Activated T-helper 2 cell treated with anti-CD3 and anti-CD28 coated beads, Interferon-gamma antibody, Interleukin-2, Interleukin-4, amounts not matched to agents 10 μg/mL and 5 μg/mL and 100 μg/mL, durations not matched to agents 14 hours and 24 hours and 36 hours (primary cell): ENCODE results near the gene TGM1. TPM values are rescaled to one million over a fixed set of nuclear protein-coding genes. Genes with fewer than 3 reads are reported as not detected.

Experiments used
- DNase-seq: peaks from one replicate; pipeline ENCODE4 v3.0.0; 2021; ENCODE audit warnings: low spot score
- H3K27ac Mint-ChIP-seq: one replicate; pipeline ENCODE4 v1.8.0; 2021; ENCODE audit warnings: mixed read lengths
- H3K27me3 Mint-ChIP-seq: one replicate; pipeline ENCODE4 v1.8.0; 2021; ENCODE audit warnings: low read depth, mixed read lengths
- H3K36me3 Mint-ChIP-seq: one replicate; pipeline ENCODE4 v1.8.0; 2021; ENCODE audit warnings: low read depth, mixed read lengths
- H3K4me1 Mint-ChIP-seq: one replicate; pipeline ENCODE4 v1.8.0; 2021; ENCODE audit warnings: low read depth, mixed read lengths
- H3K4me3 Mint-ChIP-seq: one replicate; pipeline ENCODE4 v1.8.0; 2021; ENCODE audit warnings: low read depth, mild to moderate bottlenecking, moderate library complexity, mixed read lengths
- H3K9me3 Mint-ChIP-seq: one replicate; pipeline ENCODE4 v1.8.0; 2021; ENCODE audit warnings: mixed read lengths
- intact Hi-C: fragments of 100-400 bp; cut with micrococcal nuclease; formaldehyde crosslinking; loops from one replicate; pipeline ENCODE4 v1.15.1; 2023
- total RNA-seq: library from RNA; stranded (reverse); gene quantifications from 2 replicates; pipeline ENCODE4 v1.2.3, GENCODE V29; 2022

The TGM1 gene
- total RNA-seq, 1 donor from 2014 or later: 3.4 TPM

- Mint-ChIP-seq H3K27me3 (peaks cover 18% of the 10 kb centered on the region), H3K27ac (no peak overlapping the region), H3K36me3 (no peaks in the 10 kb centered on the region), H3K4me3 (no peak overlapping the region), H3K9me3 (no peaks in the 10 kb centered on the region), H3K4me1 (peaks cover 8% of the 10 kb centered on the region)
- intact Hi-C loops: no loop called here
- no peak for DNase-seq
Observed at GRCh38 chr14:24284501-24285035, 21.6 kb upstream of the TGM1 start.

- DNase-seq: no peak
- H3K9me3 Mint-ChIP-seq: no peaks in the 10 kb centered on the region
- H3K36me3 Mint-ChIP-seq: no peaks in the 10 kb centered on the region
- intact Hi-C loops: no loop called here
- no peak overlapping the region for H3K27ac Mint-ChIP-seq
- peaks cover 18% of the 10 kb centered on the region for H3K27me3 Mint-ChIP-seq
- peaks cover 12% of the 10 kb centered on the region for H3K4me1 Mint-ChIP-seq
- no peak overlapping the region for H3K4me3 Mint-ChIP-seq
Observed at GRCh38 chr14:24283796-24284460, 21.0 kb upstream of the TGM1 start.

GRCh38 chr14:24282736-24283135, 19.8 kb upstream of the TGM1 start:
- H3K27me3 Mint-ChIP-seq: peaks cover 16% of the 10 kb centered on the region
- H3K4me3 Mint-ChIP-seq: no peak overlapping the region
- no peak for DNase-seq
- no peaks in the 10 kb centered on the region for H3K9me3 Mint-ChIP-seq
- H3K36me3 Mint-ChIP-seq: no peaks in the 10 kb centered on the region
- intact Hi-C loops: no loop called here
- peaks cover 19% of the 10 kb centered on the region for H3K4me1 Mint-ChIP-seq
- H3K27ac Mint-ChIP-seq: no peak overlapping the region

GRCh38 chr14:24281636-24282035, 18.7 kb upstream of the TGM1 start:
- Mint-ChIP-seq H3K36me3 (no peaks in the 10 kb centered on the region), H3K27ac (no peak overlapping the region), H3K9me3 (no peaks in the 10 kb centered on the region), H3K27me3 (peaks cover 11% of the 10 kb centered on the region), H3K4me3 (no peak overlapping the region), H3K4me1 (peaks cover 19% of the 10 kb centered on the region)
- intact Hi-C loops: no loop called here
- DNase-seq: no peak

- H3K27ac Mint-ChIP-seq: no peak overlapping the region
- no peaks in the 10 kb centered on the region for H3K9me3 Mint-ChIP-seq
- H3K4me1 Mint-ChIP-seq: peaks cover 19% of the 10 kb centered on the region
- intact Hi-C loops: no loop called here
- no peak overlapping the region for H3K4me3 Mint-ChIP-seq
- peaks cover 9% of the 10 kb centered on the region for H3K27me3 Mint-ChIP-seq
- H3K36me3 Mint-ChIP-seq: no peaks in the 10 kb centered on the region
- no peak for DNase-seq
Observed at GRCh38 chr14:24280797-24281460, 18.0 kb upstream of the TGM1 start.

- H3K4me1 Mint-ChIP-seq: peaks cover 19% of the 10 kb centered on the region
- peak overlapping the region; percentile 30 for H3K27ac Mint-ChIP-seq
- no peaks in the 10 kb centered on the region for H3K36me3 Mint-ChIP-seq
- H3K4me3 Mint-ChIP-seq: no peak overlapping the region
- DNase-seq: no peak
- H3K27me3 Mint-ChIP-seq: peaks cover 9% of the 10 kb centered on the region
- intact Hi-C loops: no loop called here
- H3K9me3 Mint-ChIP-seq: no peaks in the 10 kb centered on the region
Observed at GRCh38 chr14:24279301-24280186, 16.6 kb upstream of the TGM1 start.

- Mint-ChIP-seq H3K4me1 (peaks cover 29% of the 10 kb centered on the region), H3K27me3 (peaks cover 9% of the 10 kb centered on the region), H3K27ac (peak overlapping the region; percentile 36), H3K4me3 (no peak overlapping the region), H3K9me3 (no peaks in the 10 kb centered on the region), H3K36me3 (no peaks in the 10 kb centered on the region)
- intact Hi-C loops: no loop called here
- no peak for DNase-seq
Observed at GRCh38 chr14:24278424-24278823, 15.4 kb upstream of the TGM1 start.

- Mint-ChIP-seq H3K27ac (no peak overlapping the region), H3K36me3 (no peaks in the 10 kb centered on the region), H3K27me3 (peaks cover 9% of the 10 kb centered on the region), H3K4me1 (peaks cover 32% of the 10 kb centered on the region), H3K9me3 (no peaks in the 10 kb centered on the region), H3K4me3 (no peak overlapping the region)
- intact Hi-C loops: no loop called here
- no peak for DNase-seq
Observed at GRCh38 chr14:24277606-24278321, 14.8 kb upstream of the TGM1 start.

- Mint-ChIP-seq H3K9me3 (no peaks in the 10 kb centered on the region), H3K36me3 (no peaks in the 10 kb centered on the region), H3K27me3 (peaks cover 9% of the 10 kb centered on the region), H3K4me3 (no peak overlapping the region), H3K4me1 (peaks cover 39% of the 10 kb centered on the region), H3K27ac (no peak overlapping the region)
- DNase-seq: no peak
- intact Hi-C loops: no loop called here
Observed at GRCh38 chr14:24277071-24277470, 14.1 kb upstream of the TGM1 start.

GRCh38 chr14:24274101-24274543, 11.1 kb upstream of the TGM1 start:
- peaks cover 43% of the 10 kb centered on the region for H3K4me1 Mint-ChIP-seq
- intact Hi-C loops: loop anchor here (1.0 kb wide), 3 partner anchors 15 to 27 kb away; no protein-coding TSS in a partner anchor
- peaks cover 2% of the 10 kb centered on the region for H3K27me3 Mint-ChIP-seq
- H3K9me3 Mint-ChIP-seq: no peaks in the 10 kb centered on the region
- H3K4me3 Mint-ChIP-seq: peak overlapping the region; percentile 0
- peak overlapping the region; percentile 74 for H3K27ac Mint-ChIP-seq
- H3K36me3 Mint-ChIP-seq: peaks cover 3% of the 10 kb centered on the region
- peak; percentile 31 for DNase-seq

GRCh38 chr14:24273422-24273998, 10.5 kb upstream of the TGM1 start:
- Mint-ChIP-seq H3K4me3 (peak overlapping the region; percentile 13), H3K36me3 (peaks cover 7% of the 10 kb centered on the region), H3K4me1 (peaks cover 37% of the 10 kb centered on the region), H3K27ac (peak overlapping the region; percentile 74), H3K9me3 (no peaks in the 10 kb centered on the region), H3K27me3 (no peaks in the 10 kb centered on the region)
- no peak for DNase-seq
- intact Hi-C loops: no loop called here

GRCh38 chr14:24272467-24272866, 9.5 kb upstream of the TGM1 start:
- no peak for DNase-seq
- peak overlapping the region; percentile 74 for H3K27ac Mint-ChIP-seq
- peak overlapping the region; percentile 72 for H3K4me3 Mint-ChIP-seq
- H3K36me3 Mint-ChIP-seq: peaks cover 11% of the 10 kb centered on the region
- H3K9me3 Mint-ChIP-seq: no peaks in the 10 kb centered on the region
- intact Hi-C loops: no loop called here
- H3K27me3 Mint-ChIP-seq: no peaks in the 10 kb centered on the region
- H3K4me1 Mint-ChIP-seq: peaks cover 30% of the 10 kb centered on the region
